PC-3 (cell line): ENCODE results near the gene CYP46A1.

Experiments used
- EZH2phosphoT487 ChIP-seq: fragments of 300-600 bp; sonication (generic); IDR thresholded peaks from 2 replicates; pipeline ENCODE4 v1.6.1; 2018; ENCODE audit warnings: mild to moderate bottlenecking, antibody characterized with exemption, low read length, borderline replicate concordance
- TF ChIP-seq, protein P1 (sequence below): fragments of 300-600 bp; sonication (generic); conservative IDR thresholded peaks from 2 replicates; pipeline ENCODE4 v1.5.1; 2017; ENCODE audit warnings: antibody characterized with exemption, low read depth, mild to moderate bottlenecking, low read length

- TF ChIP-seq, protein P1, sequence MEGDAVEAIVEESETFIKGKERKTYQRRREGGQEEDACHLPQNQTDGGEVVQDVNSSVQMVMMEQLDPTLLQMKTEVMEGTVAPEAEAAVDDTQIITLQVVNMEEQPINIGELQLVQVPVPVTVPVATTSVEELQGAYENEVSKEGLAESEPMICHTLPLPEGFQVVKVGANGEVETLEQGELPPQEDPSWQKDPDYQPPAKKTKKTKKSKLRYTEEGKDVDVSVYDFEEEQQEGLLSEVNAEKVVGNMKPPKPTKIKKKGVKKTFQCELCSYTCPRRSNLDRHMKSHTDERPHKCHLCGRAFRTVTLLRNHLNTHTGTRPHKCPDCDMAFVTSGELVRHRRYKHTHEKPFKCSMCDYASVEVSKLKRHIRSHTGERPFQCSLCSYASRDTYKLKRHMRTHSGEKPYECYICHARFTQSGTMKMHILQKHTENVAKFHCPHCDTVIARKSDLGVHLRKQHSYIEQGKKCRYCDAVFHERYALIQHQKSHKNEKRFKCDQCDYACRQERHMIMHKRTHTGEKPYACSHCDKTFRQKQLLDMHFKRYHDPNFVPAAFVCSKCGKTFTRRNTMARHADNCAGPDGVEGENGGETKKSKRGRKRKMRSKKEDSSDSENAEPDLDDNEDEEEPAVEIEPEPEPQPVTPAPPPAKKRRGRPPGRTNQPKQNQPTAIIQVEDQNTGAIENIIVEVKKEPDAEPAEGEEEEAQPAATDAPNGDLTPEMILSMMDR, result no peak
- TF ChIP-seq EZH2phosphoT487, result no peak
Measured at GRCh38 chr14:99741227-99741976, 57.3 kb downstream of the CYP46A1 start.
